Right renal cortex interstitium (tissue), 3 donors: ENCODE data around the gene LRP2. TPM values are rescaled to one million over a fixed set of nuclear protein-coding genes. Genes with fewer than 3 reads are reported as not detected.

Source experiments
- DNase-seq, 3 donors: peaks; one replicate each; pipeline ENCODE4 v3.0.0-alpha.2; 2013; ENCODE audit warnings: low read depth in 3 of 3, low spot score in 2 of 3
- polyA plus RNA-seq, 3 donors: library from polyadenylated mRNA; unstranded; fragments of 120-200 nt; gene quantifications; one replicate each; pipeline ENCODE4 v1.2.1, GENCODE V29; 2013; ENCODE audit not compliant: insufficient read length in 3 of 3

The LRP2 gene
- polyA plus RNA-seq, 3 donors, result 123 to 186 (median 162) TPM

DNA sequence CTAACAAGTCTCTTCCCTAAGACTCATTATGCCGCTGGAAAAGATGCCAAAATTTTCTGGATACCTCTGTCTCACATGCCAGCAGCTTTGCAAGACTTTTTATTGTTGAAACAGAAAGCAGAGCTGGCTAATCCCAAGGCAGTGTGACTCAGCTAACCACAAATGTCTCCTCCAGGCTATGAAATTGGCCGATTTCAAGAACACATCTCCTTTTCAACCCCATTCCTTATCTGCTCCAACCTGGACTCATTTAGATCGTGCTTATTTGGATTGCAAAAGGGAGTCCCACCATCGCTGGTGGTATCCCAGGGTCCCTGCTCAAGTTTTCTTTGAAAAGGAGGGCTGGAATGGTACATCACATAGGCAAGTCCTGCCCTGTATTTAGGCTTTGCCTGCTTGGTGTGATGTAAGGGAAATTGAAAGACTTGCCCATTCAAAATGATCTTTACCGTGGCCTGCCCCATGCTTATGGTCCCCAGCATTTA is 266.7 kb downstream of the LRP2 start:
- no peak for DNase-seq

DNA sequence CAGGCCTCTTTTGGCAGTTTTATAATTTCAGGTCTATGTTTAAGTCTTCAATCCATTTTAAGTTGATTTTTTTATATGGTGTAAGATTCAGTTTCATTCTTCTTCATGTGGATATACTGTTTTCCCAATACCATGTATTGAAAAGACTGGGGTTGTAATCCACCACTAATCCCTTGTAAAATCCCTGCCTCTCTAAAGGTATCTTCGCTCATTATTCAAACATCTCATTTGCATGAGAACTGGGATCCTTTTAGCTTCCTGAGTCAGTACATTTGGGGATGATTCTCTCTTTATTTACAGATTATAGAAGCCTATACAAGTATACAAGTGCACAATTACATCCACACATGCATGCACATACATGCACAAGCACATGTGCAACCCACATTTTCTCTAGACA is 267.7 kb downstream of the LRP2 start:
- no peak for DNase-seq

DNA sequence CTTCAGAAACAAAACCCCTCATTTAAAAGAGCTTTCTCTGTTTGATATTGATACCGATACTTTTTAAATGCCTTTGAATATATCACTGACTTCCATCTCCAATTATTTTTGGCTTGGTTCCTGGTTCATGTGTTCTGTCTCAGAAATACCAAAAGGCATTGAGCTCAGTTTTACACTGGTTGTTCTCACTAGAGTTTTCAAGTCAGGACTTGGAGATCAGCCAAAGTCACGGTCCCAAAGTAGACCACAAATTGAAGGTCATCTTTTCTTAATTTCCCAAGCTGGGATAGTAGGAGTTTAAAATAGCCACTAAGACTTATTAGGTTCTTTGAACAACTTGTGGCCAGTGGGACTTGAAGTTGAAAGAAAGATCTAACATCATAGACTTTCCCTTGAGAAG is 268.8 kb downstream of the LRP2 start:
- no peak for DNase-seq

DNA sequence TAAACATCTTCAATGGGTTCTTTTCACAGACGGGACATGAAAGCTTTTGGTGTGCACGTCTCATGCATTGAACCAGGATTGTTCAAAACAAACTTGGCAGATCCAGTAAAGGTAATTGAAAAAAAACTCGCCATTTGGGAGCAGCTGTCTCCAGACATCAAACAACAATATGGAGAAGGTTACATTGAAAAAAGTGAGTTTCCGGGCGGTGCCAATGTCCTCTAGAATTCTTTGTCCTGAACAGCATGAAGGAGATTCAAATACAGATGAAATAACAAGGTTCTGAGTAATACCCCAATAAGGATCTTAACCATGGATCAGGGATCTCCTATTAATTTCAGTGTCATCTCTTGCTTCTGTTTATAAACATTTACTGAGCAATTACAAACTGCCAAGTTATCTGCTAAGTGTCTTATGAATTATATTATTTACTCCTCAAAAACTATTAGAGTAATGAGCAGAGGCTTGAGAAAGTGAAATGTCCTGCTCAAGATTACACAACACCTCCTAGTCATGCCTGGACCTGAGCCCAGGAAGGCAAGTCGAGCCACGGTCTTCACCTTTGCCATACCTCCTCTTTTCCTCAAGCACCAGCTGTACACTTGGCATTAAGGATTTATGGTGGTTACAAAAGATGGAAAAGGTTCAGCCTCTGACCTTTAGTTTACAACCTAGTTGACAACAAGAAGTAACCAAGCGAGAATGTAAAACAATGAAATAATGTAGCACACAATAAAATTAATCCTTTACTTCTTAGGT is 270.4 kb downstream of the LRP2 start:
- no peak for DNase-seq

DNA sequence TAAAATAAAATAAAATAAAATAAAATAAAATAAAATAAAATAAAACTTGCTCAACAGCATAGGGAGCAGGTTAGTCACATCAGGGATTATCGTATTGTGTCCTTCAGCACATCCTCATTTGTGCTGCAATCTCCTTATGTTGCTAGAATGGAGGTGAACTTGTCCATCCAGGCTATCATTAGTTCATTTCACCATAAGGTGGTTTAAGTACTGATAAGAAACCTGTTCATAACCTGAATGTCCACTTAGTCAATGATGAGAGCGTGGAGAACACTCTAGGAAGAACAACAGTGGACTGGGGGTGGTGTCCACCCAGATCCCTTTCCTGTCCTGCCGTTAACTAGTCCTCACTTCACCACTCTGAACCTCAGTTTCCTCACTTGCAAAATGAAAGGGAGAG is 271.1 kb downstream of the LRP2 start:
- DNase-seq, result no peak

DNA sequence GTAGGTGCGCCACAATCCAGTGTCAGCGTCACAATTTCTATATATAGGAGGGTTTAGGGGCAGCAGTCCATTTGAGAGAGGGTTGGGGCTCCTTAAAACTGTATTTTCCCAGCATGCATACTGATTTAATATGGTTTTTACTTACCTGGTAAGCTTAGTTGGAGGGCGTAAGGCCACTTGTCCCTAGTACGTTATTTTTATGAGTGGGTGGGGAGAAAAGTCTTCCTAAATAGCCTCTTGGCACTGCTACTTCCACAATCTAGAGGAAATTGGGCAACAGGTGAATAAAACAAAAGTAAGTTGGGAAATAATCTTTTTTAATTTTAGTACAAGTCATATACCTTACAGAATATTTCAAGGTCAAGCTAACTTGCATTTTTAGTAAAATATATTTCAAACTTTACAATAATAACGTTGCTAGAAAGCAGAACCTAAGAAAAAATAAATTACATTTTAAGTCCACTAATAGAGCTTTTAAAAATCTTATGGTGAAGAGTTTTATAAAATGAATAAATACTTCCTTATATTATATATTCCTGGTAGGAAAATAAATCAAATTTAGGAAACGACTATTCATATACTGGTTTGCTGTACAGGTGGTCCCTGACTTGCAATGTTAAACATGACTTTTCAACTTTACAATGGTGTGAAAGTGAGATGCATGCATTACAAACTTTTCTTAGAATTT is 272.1 kb downstream of the LRP2 start:
- no peak for DNase-seq

DNA sequence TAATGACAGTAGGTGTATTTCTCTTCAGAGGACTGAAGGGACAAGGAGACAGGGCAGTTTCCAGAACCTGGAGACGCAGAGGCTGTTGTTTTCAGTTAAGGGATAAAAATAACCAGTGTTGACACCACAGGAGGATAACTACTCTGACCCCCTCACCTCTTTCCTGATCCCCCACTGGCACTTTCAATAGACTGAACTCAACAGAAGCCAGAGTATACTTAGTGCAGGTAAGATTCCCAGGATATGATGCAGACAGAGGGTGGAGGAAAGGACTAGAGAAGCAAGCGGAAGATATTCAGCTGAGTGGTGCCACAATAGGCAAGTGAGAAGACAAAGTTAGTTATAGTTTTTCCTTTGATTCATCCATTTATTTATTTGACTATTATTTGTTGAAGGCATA is 273.2 kb downstream of the LRP2 start:
- no peak for DNase-seq

DNA sequence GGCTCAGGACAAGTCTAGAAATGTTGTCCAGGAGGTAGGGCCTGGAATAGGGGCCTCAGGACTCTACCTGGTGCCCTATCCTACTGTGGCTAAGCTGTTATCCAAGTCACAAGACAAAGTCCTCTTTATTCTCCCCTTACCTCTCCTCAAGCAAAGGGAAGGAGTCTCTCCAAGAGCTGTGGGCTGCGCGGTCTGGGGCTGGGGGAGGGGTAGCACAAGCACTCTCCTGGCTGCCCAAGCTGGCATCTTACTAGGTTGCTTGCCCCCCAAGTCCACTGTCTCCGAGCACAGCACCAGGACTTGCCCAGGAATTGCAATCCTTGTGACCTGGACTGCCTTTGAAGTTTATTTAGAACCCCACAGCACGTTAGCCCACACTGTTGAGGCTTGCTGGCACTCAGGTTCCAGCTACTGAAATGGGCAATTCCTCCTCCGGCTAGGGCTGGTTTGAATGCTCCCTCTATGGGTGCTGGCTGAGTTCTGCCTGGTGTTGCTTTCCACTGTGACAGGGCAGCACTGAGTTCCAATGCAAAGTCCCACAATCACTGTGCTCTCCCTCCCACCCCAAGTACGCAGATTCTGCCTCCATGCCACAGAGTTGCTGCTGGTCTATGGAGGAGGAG is 274.5 kb downstream of the LRP2 start:
- DNase-seq, result no peak

DNA sequence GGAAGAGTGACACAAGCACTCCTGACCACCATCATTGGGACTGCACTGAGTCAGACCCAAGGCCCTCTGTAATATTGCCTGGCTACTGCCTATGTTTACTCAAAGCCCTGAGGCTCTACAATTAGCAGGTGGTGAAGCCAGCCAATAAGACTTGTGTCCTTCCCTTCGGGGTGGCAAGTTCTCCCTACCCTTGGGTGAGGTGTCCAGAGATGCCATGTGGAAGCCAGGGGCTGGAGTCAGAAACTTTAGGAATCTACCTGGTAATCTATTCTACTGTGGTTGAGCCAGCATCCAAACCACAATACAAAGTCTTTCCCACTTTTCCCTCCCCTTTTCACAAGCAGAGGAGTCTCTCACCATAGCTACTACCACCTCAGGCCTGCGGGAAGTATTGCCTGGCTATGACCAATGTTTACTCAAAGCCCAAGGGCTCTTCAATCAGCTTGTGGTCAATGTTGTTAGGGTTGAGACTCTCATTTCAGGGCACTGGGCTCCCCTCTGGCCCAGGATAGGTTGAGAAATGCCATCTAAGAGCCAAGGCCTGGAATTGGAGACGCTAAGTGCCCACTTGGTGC is 275.4 kb downstream of the LRP2 start:
- no peak for DNase-seq

DNA sequence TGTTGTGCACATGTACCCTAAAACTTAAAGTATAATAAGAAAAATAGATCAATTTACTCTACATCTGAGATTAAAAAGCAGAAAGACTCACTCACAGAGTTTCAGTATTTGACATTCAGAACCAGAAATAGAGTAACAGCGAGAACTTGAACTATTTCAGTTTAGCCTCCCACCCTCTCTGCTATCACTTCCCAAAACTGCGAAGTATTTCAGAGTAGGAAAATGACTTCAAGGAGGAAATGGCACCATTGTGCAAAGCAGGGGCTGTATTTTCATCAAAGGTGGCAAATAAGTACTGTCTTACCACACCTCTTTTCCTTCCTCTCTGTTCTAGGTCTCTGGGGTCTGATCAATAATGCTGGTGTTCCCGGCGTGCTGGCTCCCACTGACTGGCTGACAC is 279.3 kb downstream of the LRP2 start:
- DNase-seq, result no peak

DNA sequence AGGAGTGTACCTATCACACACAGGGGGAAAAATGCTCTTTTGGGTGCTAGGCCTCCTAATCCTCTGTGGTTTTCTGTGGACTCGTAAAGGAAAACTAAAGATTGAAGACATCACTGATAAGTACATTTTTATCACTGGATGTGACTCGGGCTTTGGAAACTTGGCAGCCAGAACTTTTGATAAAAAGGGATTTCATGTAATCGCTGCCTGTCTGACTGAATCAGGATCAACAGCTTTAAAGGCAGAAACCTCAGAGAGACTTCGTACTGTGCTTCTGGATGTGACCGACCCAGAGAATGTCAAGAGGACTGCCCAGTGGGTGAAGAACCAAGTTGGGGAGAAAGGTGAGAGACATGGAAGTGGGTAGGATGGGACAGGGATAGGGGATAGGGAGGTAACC is 280.8 kb downstream of the LRP2 start:
- DNase-seq, result no peak

DNA sequence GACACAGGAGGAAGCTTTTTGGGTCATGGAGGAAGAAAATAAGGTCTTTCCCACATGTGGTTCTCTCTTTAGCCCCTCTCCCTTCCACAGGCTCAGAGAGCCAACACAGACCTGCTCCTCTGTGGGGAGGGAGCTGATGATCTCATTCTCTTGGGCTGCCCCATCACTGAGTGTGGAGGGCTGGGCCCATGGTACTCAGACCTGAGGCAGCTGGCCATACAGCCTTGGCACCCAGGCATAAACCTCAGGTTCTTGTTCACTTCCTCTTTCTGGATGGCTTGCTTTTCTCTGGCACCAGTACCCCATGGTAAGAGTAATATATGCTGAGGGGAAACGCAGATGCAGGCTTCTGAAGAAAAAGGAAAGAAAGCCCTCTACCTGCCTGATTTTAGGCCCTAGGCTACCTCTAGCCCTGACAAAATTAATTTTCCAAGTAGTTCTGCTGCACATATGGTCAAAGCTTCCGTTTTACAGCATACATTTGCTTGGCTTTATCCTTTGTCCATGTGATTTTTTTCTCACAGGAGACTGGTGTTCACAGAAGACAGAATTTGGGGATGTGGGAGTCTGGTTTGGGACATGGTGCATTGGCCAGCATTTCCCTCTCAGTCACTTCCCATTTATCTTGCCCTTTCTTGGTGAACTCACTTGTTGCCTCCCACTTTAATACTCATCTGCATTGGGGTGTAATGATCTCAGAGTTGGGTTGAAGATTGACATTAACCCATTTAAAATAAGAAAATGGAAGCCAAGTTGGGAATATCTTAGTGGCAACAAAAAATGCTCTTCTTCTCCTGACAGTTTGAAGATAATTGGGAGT is 281.9 kb downstream of the LRP2 start:
- no peak for DNase-seq

DNA sequence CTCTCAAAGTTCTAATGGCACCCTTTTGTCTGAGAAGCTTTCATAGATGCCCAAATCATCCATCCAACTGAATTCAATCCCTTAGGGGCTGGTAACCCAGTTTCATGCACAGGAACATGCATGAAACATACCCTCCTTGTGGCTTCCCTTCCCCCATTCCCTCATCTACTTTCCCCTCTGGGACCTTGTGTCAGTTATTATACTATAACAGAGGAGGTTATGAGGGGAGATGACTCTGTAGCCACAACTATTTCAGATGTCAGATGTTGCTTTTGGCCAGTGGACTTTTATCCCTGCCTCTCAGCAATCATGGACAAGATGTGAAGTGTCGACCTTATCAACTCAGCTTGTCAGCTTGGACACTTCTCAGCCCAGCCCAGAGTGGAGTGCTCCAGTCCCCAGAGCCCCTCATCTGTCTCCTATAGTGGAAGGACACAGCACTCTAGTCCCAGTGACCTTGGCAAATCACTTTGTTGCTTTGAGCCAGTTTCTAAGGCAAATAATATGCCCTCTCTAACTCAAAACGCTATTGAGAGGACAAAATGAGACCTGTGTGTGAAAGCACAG is 284.6 kb downstream of the LRP2 start:
- no peak for DNase-seq

Other genes starting within 250 kb of the LRP2 start
- gene BBS5, start 117.0 kb upstream of the LRP2 start, polyA plus RNA-seq, result 10 to 100 TPM; 10.3 to 11.4 (median 11.0) TPM
- gene KLHL41, start 147.2 kb upstream of the LRP2 start, polyA plus RNA-seq, result 1 to 10 TPM; 1.1 to 1.3 (median 1.2) TPM
- 10 to 100 TPM; 31.6 to 32.3 (median 32.1) TPM for gene FASTKD1, start 211.3 kb upstream of the LRP2 start, polyA plus RNA-seq
- gene PPIG, start 221.8 kb upstream of the LRP2 start, polyA plus RNA-seq, result 100 to 1,000 TPM; 104 to 129 (median 114) TPM